ENCODE measurements around the gene STK10. TPM values are rescaled to one million over a fixed set of nuclear protein-coding genes. Genes with fewer than 3 reads are reported as not detected.

STK10 gene
- total RNA-seq, 2 donors from 2014 or later: 14.3 to 17.9 TPM

GRCh38 chr5:172075656-172076055 lies 112.4 kb downstream of the STK10 start:
- Histone ChIP-seq H3K9me3 (ENCODE audit: control insufficient read depth, low read length) (no peaks in the 10 kb centered on the region), H3K27me3 (ENCODE audit: control insufficient read depth, insufficient read depth, low read length, poor library complexity, severe bottlenecking) (no peaks in the 10 kb centered on the region), H3K9ac (ENCODE audit: extremely low read depth, low read length, poor library complexity, severe bottlenecking) (no peak overlapping the region), H3K4me3 (ENCODE audit: low read length) (no peak overlapping the region), H3K4me1 (ENCODE audit: control insufficient read depth, insufficient read depth, low read length) (no peaks in the 10 kb centered on the region), H3K36me3 (ENCODE audit: control insufficient read depth, insufficient read depth, low read length) (no peaks in the 10 kb centered on the region), H3K27ac (ENCODE audit: low read depth, low read length) (no peak overlapping the region)
- 96 to 100% methylated on average over 1 of the region's 4 CpGs for WGBS, 2 experiments (ENCODE audit: insufficient coverage in 1 of 2, insufficient read length in 1 of 2)
- DNase-seq: no peak
- Mint-ChIP-seq H3K36me3 (ENCODE audit: low read depth) (peaks cover 9% of the 10 kb centered on the region), H3K9me3 (peaks cover 4% of the 10 kb centered on the region), H3K4me3 (no peak overlapping the region), H3K27ac (no peak overlapping the region), H3K27me3 (ENCODE audit: insufficient read depth) (no peaks in the 10 kb centered on the region), H3K4me1 (no peaks in the 10 kb centered on the region)
- TF ChIP-seq, protein P1, sequence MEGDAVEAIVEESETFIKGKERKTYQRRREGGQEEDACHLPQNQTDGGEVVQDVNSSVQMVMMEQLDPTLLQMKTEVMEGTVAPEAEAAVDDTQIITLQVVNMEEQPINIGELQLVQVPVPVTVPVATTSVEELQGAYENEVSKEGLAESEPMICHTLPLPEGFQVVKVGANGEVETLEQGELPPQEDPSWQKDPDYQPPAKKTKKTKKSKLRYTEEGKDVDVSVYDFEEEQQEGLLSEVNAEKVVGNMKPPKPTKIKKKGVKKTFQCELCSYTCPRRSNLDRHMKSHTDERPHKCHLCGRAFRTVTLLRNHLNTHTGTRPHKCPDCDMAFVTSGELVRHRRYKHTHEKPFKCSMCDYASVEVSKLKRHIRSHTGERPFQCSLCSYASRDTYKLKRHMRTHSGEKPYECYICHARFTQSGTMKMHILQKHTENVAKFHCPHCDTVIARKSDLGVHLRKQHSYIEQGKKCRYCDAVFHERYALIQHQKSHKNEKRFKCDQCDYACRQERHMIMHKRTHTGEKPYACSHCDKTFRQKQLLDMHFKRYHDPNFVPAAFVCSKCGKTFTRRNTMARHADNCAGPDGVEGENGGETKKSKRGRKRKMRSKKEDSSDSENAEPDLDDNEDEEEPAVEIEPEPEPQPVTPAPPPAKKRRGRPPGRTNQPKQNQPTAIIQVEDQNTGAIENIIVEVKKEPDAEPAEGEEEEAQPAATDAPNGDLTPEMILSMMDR (conservative IDR thresholded peaks at IDR 0.05): no peak

GRCh38 chr5:172074896-172075295 lies 113.1 kb downstream of the STK10 start:
- no peak overlapping the region for H3K9ac ChIP-seq (ENCODE audit: extremely low read depth, low read length, poor library complexity, severe bottlenecking)
- DNase-seq: no peak
- Mint-ChIP-seq H3K27ac (no peak overlapping the region), H3K9me3 (peaks cover 4% of the 10 kb centered on the region), H3K4me1 (no peaks in the 10 kb centered on the region), H3K36me3 (ENCODE audit: low read depth) (peaks cover 9% of the 10 kb centered on the region), H3K27me3 (ENCODE audit: insufficient read depth) (no peaks in the 10 kb centered on the region), H3K4me3 (no peak overlapping the region)
- no peaks in the 10 kb centered on the region for H3K4me1 ChIP-seq (ENCODE audit: control insufficient read depth, insufficient read depth, low read length)
- TF ChIP-seq, protein P1 (conservative IDR thresholded peaks at IDR 0.05): no peak
- no peaks in the 10 kb centered on the region for H3K27me3 ChIP-seq (ENCODE audit: control insufficient read depth, insufficient read depth, low read length, poor library complexity, severe bottlenecking)
- H3K27ac ChIP-seq (ENCODE audit: low read depth, low read length): no peak overlapping the region
- H3K9me3 ChIP-seq (ENCODE audit: control insufficient read depth, low read length): no peaks in the 10 kb centered on the region
- H3K4me3 ChIP-seq (ENCODE audit: low read length): no peak overlapping the region
- H3K36me3 ChIP-seq (ENCODE audit: control insufficient read depth, insufficient read depth, low read length): no peaks in the 10 kb centered on the region
- WGBS, 2 experiments (ENCODE audit: insufficient coverage in 1 of 2, insufficient read length in 1 of 2): 88% methylated on average over 3 of the region's 3 CpGs; no CpG with 5 or more reads in 1 of the 2 experiments

DNA sequence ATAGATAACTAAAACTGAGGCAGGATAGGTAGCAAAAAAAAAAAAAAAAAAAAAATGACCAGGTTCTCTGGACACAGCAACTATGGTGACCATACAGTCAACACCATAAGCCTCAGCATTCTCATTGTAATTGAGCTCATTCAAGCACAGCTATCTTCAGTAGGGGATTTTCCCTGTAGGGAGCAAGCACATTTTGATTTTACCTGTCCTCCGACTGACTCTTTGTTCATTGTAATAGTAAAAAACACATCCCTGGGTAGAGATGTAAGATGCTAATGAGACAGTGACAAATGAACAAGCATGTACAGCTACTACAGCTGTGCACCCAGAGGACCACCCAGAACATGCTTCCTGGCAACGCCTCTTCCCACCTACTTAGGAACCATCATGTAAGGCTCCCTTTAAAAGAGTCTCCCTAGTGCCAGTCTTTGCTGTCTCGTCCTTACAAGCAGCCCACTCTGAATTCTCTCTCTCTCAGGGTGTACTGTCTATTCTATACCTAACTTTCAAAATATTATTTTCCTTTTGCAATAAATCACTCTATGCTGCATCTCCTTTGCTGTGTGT lies 116.6 kb downstream of the STK10 start:
- H3K4me3 ChIP-seq (ENCODE audit: low read length): no peak overlapping the region
- no peaks in the 10 kb centered on the region for H3K4me1 ChIP-seq (ENCODE audit: control insufficient read depth, insufficient read depth, low read length)
- Mint-ChIP-seq H3K27me3 (ENCODE audit: insufficient read depth) (no peaks in the 10 kb centered on the region), H3K27ac (peak overlapping the region; percentile 11), H3K4me3 (no peak overlapping the region), H3K4me1 (no peaks in the 10 kb centered on the region), H3K36me3 (ENCODE audit: low read depth) (peaks cover 12% of the 10 kb centered on the region), H3K9me3 (peaks cover 4% of the 10 kb centered on the region)
- no peak overlapping the region for H3K27ac ChIP-seq (ENCODE audit: low read depth, low read length)
- TF ChIP-seq, protein P1 (conservative IDR thresholded peaks at IDR 0.05): no peak
- no peaks in the 10 kb centered on the region for H3K9me3 ChIP-seq (ENCODE audit: control insufficient read depth, low read length)
- peak; percentile 44 for DNase-seq
- H3K27me3 ChIP-seq (ENCODE audit: control insufficient read depth, insufficient read depth, low read length, poor library complexity, severe bottlenecking): no peaks in the 10 kb centered on the region
- H3K36me3 ChIP-seq (ENCODE audit: control insufficient read depth, insufficient read depth, low read length): no peaks in the 10 kb centered on the region
- WGBS, 2 experiments (ENCODE audit: insufficient coverage in 1 of 2, insufficient read length in 1 of 2): 63 to 72% methylated on average over 2 to 3 of the region's 3 CpGs
- H3K9ac ChIP-seq (ENCODE audit: extremely low read depth, low read length, poor library complexity, severe bottlenecking): no peak overlapping the region
